AG04450 (cell line): ENCODE data around the gene LRRC8B. TPM values are rescaled to one million over a fixed set of nuclear protein-coding genes. Genes with fewer than 3 reads are reported as not detected.

ENCODE experiments used
- CTCF ChIA-PET: fragments of 300-600, 350-600 bp; formaldehyde crosslinking; extraction: SDS; loops from one replicate; lab custom pipeline; 2022; ENCODE audit warnings: antibody characterized with exemption, inconsistent platforms; lab: Charles Lee
- POLR2A ChIA-PET: fragments of 350-600 bp; formaldehyde crosslinking; extraction: SDS; loops from one replicate; lab custom pipeline; 2021; ENCODE audit warnings: antibody characterized with exemption, inconsistent platforms; lab: Yijun Ruan, JAX
- DNase-seq: peaks from one replicate; pipeline ENCODE4 v3.0.0-alpha.2; 2011; ENCODE audit warnings: low read depth, low spot score
- H3K27ac ChIP-seq: one replicate; pipeline ENCODE4 v1.5.1; 2012; ENCODE audit warnings: low read depth, low read length, control low read depth
- H3K27me3 ChIP-seq: one replicate; pipeline ENCODE4 v1.6.0; 2012; ENCODE audit warnings: low read length; ENCODE audit not compliant: control insufficient read depth, insufficient read depth
- H3K4me3 ChIP-seq: 2 replicates; pipeline ENCODE4 v1.5.1; 2011; ENCODE audit warnings: mild to moderate bottlenecking, low read depth, low read length, control low read depth
- H3K9me3 ChIP-seq: 2 replicates; pipeline ENCODE4 v1.5.1; 2012; ENCODE audit warnings: low read length; ENCODE audit not compliant: control insufficient read depth, insufficient read depth
- polyA plus RNA-seq: library from polyadenylated mRNA; depleted of rRNA; stranded (reverse); fragments of >200 nt; gene quantifications from 2 replicates; pipeline ENCODE4 v1.2.3, GENCODE V29; 2011
- TF ChIP-seq, protein P1 (sequence below): IDR thresholded peaks from 2 replicates; pipeline ENCODE4 v1.5.1; 2011; ENCODE audit warnings: low read depth, low read length, control low read depth, inconsistent platforms

The LRRC8B gene
- polyA plus RNA-seq, 1 experiment = 1.6 TPM

DNA sequence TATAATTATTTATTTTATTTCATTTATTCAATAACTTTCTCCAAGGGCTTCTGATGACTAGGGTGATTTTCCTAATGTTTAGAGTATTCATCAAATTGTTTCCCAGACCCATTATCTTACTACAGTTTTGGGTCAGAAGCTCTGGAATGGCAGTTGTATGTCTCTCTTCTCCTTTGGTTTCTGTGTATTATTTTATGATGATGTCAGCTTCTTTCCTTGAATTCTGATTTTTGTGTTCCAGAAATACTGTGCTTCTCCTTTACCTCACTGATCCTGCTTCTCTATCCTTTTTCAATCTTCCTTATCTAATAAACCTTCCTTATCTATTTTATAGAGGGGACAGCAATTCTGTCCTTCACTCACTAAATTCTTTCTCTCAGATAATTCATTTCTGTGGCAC, 48.8 kb downstream of the LRRC8B start:
- Histone ChIP-seq H3K27ac (no peak overlapping the region), H3K4me3 (no peak overlapping the region), H3K9me3 (no peaks in the 10 kb centered on the region), H3K27me3 (no peaks in the 10 kb centered on the region)
- CTCF ChIA-PET = no interaction called here
- POLR2A ChIA-PET = no interaction called here
- TF ChIP-seq, protein P1, sequence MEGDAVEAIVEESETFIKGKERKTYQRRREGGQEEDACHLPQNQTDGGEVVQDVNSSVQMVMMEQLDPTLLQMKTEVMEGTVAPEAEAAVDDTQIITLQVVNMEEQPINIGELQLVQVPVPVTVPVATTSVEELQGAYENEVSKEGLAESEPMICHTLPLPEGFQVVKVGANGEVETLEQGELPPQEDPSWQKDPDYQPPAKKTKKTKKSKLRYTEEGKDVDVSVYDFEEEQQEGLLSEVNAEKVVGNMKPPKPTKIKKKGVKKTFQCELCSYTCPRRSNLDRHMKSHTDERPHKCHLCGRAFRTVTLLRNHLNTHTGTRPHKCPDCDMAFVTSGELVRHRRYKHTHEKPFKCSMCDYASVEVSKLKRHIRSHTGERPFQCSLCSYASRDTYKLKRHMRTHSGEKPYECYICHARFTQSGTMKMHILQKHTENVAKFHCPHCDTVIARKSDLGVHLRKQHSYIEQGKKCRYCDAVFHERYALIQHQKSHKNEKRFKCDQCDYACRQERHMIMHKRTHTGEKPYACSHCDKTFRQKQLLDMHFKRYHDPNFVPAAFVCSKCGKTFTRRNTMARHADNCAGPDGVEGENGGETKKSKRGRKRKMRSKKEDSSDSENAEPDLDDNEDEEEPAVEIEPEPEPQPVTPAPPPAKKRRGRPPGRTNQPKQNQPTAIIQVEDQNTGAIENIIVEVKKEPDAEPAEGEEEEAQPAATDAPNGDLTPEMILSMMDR = no peak
- DNase-seq = no peak

DNA sequence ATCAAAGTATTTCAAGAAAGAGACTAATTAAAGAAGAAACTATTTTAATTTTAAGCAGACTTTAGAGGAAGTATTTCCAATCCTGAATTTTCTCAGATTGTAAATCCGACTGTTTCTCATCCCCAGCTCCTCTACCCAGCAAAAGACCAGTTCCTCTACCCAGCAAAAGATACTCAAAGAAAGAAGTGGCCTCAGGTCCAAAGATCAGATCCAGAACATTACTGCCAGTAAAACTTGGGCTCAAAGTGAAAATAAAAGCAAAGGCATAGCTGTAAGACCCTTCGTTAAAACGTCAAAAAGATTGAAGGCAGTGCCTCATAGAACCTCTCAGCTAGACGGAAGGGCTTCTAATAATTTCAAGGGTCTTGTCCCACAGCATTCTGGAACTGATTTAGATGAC, 50.0 kb downstream of the LRRC8B start:
- no peak for DNase-seq
- CTCF ChIA-PET = no interaction called here
- H3K27me3 ChIP-seq = no peaks in the 10 kb centered on the region
- POLR2A ChIA-PET = no interaction called here
- H3K27ac ChIP-seq = no peak overlapping the region
- no peaks in the 10 kb centered on the region for H3K9me3 ChIP-seq
- TF ChIP-seq, protein P1 = no peak
- H3K4me3 ChIP-seq = no peak overlapping the region

DNA sequence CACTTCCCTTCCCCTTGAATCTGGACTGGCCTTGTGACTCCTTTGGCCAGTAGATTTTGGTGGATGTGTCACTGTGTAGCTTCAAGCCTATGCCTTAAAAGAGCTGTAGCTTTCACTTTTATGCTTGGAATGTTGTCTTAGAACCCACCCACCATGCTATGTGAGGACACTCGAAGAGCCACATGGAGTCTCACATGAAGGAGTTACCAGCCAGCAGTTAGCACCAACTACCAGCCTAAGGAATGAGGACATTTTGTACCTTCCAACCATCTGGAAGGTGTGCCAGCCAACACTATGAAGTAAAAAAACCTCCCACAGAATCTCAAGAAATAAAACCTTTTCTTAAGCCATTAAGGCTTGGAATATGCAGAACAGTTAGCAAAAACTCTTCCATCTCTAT, 50.6 kb downstream of the LRRC8B start:
- no peak for DNase-seq
- Histone ChIP-seq H3K9me3 (no peaks in the 10 kb centered on the region), H3K4me3 (no peak overlapping the region), H3K27me3 (no peaks in the 10 kb centered on the region), H3K27ac (no peak overlapping the region)
- ChIA-PET POLR2A (no interaction called here), CTCF (no interaction called here)
- TF ChIP-seq, protein P1 = no peak

DNA sequence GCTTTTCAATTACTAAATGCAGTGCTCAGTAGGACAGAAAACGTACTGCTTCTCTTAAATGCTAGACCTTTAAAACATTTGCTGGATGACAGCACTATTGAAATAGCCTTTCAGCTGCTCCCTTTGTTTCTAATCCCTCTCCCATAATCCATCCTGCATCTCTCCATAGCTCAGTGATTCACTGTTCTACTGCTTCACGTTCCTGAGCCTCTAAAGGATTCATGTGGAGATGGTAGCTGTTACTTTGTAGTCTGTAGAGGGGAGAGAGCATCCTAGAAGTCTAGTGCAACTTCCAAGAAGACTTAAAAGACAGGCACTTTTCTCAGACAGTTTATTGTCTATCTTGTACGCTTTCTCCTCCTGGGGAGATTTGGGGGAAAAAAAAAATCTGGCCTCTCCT, 51.4 kb downstream of the LRRC8B start:
- ChIA-PET CTCF (interaction anchor here (1.2 kb wide), 1 partner anchor 92 kb away, joined by 3 read pairs; no protein-coding TSS in a partner anchor), POLR2A (no interaction called here)
- TF ChIP-seq, protein P1 = no peak
- Histone ChIP-seq H3K4me3 (no peak overlapping the region), H3K9me3 (no peaks in the 10 kb centered on the region), H3K27ac (no peak overlapping the region), H3K27me3 (no peaks in the 10 kb centered on the region)
- DNase-seq = no peak

DNA sequence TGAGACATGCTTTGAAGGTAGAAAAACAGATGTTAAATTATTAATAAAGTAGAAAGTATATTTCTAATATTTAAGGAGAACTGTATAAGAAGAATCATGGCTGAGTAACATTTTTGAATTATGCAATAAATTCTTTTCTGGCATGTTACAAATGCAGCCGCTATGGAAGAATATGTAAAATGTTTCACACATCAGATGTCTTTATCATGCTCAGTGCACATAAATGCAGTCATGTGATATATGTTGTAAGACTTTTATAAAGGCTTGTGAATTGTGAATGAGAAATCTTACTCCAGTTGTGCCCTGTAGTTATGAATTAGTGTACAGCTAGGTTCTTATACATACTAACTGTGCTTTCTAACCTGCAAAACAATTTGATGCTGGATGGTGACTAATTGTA, 53.5 kb downstream of the LRRC8B start:
- Histone ChIP-seq H3K27ac (no peak overlapping the region), H3K9me3 (no peaks in the 10 kb centered on the region), H3K4me3 (no peak overlapping the region), H3K27me3 (no peaks in the 10 kb centered on the region)
- POLR2A ChIA-PET = no interaction called here
- no peak for DNase-seq
- TF ChIP-seq, protein P1 = no peak
- CTCF ChIA-PET = interaction anchor here (1.1 to 1.6 kb wide), 3 partner anchors 20 to 184 kb away, joined by 3 to 5 read pairs (median 5); no protein-coding TSS in a partner anchor
